Subcutaneous adipose tissue (tissue), 4 donors: ENCODE measurements around the gene GTF3C6. TPM values are rescaled to one million over a fixed set of nuclear protein-coding genes. Genes with fewer than 3 reads are reported as not detected.

ENCODE experiments used
- total RNA-seq, 4 donors: library from RNA; depleted of rRNA; stranded (reverse); fragments of >200 nt; gene quantifications; one replicate each; pipeline ENCODE4 v1.1.0, GENCODE V29; 2016
- TF ChIP-seq, protein P1 (sequence below): fragments of 450-650 bp; IDR thresholded peaks from one replicate; pipeline ENCODE4 v1.5.1; 2016; ENCODE audit warnings: low read depth, mild to moderate bottlenecking, control low read depth, antibody characterized with exemption, moderate library complexity

Gene GTF3C6
- total RNA-seq, 4 donors from 2014 or later, result 26.9 to 75.7 (median 34.7) TPM

DNA sequence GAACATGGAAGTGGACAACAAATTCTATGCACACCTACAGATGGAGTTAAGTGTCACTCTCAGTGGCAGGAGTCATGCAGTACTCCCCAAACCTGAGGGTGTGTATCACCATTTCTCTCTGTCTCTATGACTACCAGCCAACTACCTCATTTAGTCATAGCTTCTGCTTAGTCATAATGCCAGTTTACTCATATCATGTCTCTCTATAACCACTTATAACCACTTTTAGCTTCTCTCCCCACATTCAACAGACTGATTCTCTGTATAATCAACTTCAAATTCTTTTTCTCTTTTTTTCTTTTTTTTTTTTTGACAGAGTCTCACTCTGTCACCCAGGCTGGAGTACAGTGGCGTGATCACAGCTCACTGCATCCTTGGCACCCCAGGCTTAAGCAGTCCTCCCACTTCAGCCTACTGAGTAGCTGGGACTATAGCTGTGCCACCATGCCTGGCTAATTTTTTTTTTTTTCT is 13.8 kb upstream of the GTF3C6 start:
- TF ChIP-seq, protein P1, sequence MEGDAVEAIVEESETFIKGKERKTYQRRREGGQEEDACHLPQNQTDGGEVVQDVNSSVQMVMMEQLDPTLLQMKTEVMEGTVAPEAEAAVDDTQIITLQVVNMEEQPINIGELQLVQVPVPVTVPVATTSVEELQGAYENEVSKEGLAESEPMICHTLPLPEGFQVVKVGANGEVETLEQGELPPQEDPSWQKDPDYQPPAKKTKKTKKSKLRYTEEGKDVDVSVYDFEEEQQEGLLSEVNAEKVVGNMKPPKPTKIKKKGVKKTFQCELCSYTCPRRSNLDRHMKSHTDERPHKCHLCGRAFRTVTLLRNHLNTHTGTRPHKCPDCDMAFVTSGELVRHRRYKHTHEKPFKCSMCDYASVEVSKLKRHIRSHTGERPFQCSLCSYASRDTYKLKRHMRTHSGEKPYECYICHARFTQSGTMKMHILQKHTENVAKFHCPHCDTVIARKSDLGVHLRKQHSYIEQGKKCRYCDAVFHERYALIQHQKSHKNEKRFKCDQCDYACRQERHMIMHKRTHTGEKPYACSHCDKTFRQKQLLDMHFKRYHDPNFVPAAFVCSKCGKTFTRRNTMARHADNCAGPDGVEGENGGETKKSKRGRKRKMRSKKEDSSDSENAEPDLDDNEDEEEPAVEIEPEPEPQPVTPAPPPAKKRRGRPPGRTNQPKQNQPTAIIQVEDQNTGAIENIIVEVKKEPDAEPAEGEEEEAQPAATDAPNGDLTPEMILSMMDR, result no peak

DNA sequence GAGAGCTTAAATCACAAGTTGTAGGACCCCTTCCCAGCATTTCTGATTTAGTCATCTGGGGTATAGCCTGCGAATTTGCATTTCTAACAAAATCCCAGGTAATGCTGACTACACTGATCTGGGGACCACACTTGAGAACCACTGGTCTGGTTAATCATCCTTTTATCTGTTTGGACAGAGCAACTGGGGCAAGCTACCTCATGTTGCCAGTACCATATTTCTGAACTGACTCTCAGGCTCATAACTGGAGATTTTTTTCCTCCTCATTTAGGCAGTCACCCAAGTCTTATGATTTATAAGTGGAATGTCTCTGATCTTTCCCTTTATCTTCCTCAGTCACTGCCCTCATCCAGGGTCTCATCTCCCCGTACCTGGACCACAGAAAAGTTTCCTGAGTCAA is 12.0 kb upstream of the GTF3C6 start:
- TF ChIP-seq, protein P1, result no peak

DNA sequence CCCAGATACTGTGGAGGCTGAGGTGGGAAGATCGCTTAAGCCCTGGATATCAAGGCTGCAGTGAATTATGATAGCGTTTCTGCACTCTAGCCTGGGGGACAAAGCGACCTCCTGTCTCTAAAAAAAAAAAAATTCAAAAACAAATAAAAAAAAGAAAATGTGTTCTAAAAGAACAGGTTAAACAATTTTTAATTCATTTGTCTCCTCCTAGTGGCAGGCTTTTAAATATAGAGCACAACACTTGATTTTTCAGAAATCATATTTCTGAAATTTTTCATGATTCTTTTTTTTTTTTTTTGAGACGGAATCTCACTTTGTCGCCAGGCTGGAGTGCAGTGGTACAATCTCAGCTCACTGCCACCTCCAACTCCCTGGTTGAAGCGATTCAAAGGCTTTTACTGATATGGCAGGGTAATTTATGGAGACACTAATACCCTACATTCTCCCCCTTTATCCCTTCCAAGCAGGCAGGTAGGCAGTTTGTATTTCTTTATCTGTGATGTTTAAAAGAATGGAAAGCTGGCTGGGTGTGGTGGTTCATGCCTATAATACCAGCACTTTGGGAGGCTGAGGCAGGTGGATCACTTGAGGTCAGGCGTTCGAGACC is 8.7 kb upstream of the GTF3C6 start:
- TF ChIP-seq, protein P1, result no peak

DNA sequence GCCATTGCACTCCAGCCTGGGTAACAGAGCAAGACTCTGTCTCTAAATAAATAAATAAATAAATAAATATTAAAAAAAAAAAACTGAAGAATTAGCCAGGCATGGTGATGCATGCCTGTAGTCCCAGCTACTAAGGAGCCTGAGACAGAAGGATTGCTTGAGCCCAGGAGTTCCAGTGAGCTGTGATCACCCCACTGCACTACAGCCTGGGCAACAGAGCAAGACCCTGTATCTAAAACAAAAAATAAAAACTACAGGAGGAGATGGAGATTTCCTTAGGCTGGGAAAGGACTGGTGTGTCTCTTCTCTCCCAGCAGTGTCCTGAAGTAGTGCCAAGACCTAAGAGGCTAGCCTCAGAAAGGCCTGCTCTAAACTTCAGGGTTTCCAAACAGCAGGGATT is 8.1 kb upstream of the GTF3C6 start:
- TF ChIP-seq, protein P1, result no peak

DNA sequence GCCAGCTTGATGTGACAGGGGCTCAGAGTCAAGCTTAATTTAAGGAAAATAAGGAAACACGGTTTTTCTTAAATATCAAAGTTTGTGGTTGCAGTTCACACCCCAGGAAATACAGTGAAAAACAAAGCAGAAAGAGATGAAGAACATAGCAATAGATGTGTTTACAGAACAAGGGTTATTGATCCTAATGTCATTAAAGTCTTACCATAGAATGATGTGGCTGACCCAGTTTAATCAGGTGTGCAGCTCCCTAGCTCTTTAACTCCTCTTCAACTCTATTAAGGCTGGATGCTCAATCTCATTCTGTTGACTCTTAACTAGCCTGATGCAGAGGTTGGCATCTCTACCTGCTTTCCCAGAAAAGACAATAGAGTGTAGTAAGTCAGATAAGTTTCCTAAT is 7.5 kb upstream of the GTF3C6 start:
- TF ChIP-seq, protein P1, result no peak

DNA sequence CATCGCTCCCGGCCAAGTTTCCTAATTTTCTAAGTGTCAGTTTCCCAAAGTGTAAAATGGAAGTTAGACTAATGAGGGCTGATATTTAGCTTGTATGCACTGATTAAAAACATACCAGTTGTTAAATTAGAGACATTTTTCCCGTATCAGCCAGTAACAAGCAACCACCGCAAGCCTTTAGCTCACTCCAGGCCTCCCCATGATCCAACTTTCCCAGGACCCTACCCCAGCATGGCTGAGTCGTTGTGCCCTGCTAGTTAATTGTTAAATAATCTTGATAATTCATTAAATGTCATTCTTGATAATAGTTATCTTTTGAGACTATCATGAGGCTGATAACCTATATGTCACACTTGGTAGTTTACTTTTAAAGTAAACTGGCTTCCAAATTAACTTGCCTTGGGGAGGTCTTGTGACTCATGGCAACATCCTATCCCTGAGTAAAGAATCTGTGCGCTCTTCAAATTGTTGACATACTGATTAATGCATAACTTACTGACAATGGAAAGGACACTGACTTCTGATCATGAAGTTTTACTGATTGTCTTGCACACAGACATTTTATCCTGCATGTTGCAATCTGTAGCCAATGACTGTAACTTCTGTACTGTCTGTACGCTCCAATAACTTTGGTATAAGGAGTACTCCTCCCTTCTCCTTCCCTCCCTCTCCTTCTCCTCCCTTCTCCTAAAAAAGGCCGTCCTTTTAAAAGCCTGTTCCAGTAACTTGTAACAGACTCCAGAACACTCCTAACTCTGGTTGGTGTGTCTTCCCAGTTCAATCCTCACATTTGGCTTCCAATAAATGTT is 6.3 kb upstream of the GTF3C6 start:
- TF ChIP-seq, protein P1, result no peak

DNA sequence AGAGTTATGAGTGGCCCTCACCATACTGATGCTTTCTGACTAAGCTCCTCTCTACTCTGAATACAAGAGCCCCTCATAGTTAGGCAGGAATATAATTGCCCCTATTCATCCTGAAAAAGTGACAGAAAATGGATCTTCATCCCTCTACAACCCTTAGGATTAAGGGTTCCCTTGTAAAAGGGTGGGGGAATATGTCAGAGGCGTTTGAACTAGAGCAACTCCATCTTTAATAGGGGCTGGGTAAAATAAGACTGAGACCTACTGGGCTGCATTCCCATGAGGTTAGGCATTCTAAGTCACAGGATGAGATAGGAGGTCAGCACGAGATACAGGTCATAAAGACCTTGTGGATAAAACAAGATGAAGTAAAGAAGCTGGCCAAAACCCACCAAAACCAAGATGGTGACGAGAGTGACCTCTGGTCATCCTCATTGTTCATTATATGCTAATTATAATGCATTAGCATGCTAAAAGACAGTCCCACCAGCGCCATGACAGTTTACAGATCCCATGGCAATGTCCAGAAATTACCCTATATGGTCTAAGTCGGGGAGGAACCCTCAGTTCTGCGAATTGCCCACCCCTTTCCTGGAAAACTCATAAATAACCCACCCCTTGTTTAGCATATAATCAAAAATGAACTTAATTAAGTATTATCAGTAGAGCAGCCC is 4.7 kb upstream of the GTF3C6 start:
- TF ChIP-seq, protein P1, result no peak
